ENCODE measurements around the gene TRIP12.

TRIP12 gene

GRCh38 chr2:229874647-229875046 is 47.2 kb downstream of the TRIP12 start:
- H3K4me1 Mint-ChIP-seq = peaks cover 11 to 43% of the 10 kb centered on the region in 2 donors
- ATAC-seq (replicated peaks) (no peak), DNase-seq (no peak)
- H3K9me3 Mint-ChIP-seq = no peaks in the 10 kb centered on the region
- no peak overlapping the region for H3K4me3 Mint-ChIP-seq
- H3K27ac Mint-ChIP-seq = no peak overlapping the region
- H3K36me3 Mint-ChIP-seq = peaks cover 27 to 42% of the 10 kb centered on the region in 2 donors
- H3K27me3 Mint-ChIP-seq = no peaks in the 10 kb centered on the region

- Mint-ChIP-seq H3K27ac (peak overlapping the region; percentile 77), H3K36me3 (peaks cover 33 to 41% of the 10 kb centered on the region in 2 donors)
Measured at GRCh38 chr2:229873123-229873581, 48.7 kb downstream of the TRIP12 start.

GRCh38 chr2:229870903-229871656 is 50.7 kb downstream of the TRIP12 start:
- Mint-ChIP-seq H3K27me3 (no peaks in the 10 kb centered on the region), H3K36me3 (peaks cover 29 to 37% of the 10 kb centered on the region in 2 donors), H3K4me3 (no peak overlapping the region), H3K9me3 (no peaks in the 10 kb centered on the region), H3K27ac (no peak overlapping the region), H3K4me1 (peaks cover 15 to 45% of the 10 kb centered on the region in 2 donors)
- ATAC-seq (replicated peaks) = no peak
- DNase-seq = no peak

More at GRCh38 chr2:229873123-229873581, 48.7 kb downstream of the TRIP12 start:
- H3K4me3 Mint-ChIP-seq = no peak overlapping the region
- peak; percentile 86 to 96 for ATAC-seq (replicated peaks)
- no peak for DNase-seq
- H3K27me3 Mint-ChIP-seq = no peaks in the 10 kb centered on the region
- no peaks in the 10 kb centered on the region for H3K9me3 Mint-ChIP-seq
- H3K4me1 Mint-ChIP-seq = peaks cover 14 to 51% of the 10 kb centered on the region in 2 donors

- Mint-ChIP-seq H3K36me3 (peaks cover 29 to 36% of the 10 kb centered on the region in 2 donors), H3K4me1 (peaks cover 19 to 52% of the 10 kb centered on the region in 2 donors), H3K27me3 (no peaks in the 10 kb centered on the region), H3K9me3 (no peaks in the 10 kb centered on the region), H3K27ac (no peak overlapping the region), H3K4me3 (no peak overlapping the region)
- no peak for ATAC-seq (replicated peaks)
- DNase-seq = no peak
Measured at GRCh38 chr2:229869226-229869625, 52.6 kb downstream of the TRIP12 start.

- Mint-ChIP-seq H3K27ac (no peak overlapping the region), H3K4me1 (peaks cover 19 to 47% of the 10 kb centered on the region in 2 donors), H3K9me3 (no peaks in the 10 kb centered on the region), H3K27me3 (no peaks in the 10 kb centered on the region), H3K4me3 (no peak overlapping the region), H3K36me3 (peaks cover 29 to 35% of the 10 kb centered on the region in 2 donors)
- no peak for ATAC-seq (replicated peaks)
- no peak for DNase-seq
Measured at GRCh38 chr2:229868794-229869193, 53.0 kb downstream of the TRIP12 start.

GRCh38 chr2:229865033-229865432 is 56.8 kb downstream of the TRIP12 start:
- Mint-ChIP-seq H3K4me1 (peaks cover 13 to 23% of the 10 kb centered on the region in 2 donors), H3K27ac (no peak overlapping the region), H3K4me3 (no peak overlapping the region), H3K36me3 (peaks cover 21 to 25% of the 10 kb centered on the region in 2 donors), H3K27me3 (no peaks in the 10 kb centered on the region), H3K9me3 (no peaks in the 10 kb centered on the region)
- no peak for ATAC-seq (replicated peaks)
- DNase-seq = no peak

- Mint-ChIP-seq H3K4me1 (peaks cover 15 to 27% of the 10 kb centered on the region in 2 donors), H3K27me3 (no peaks in the 10 kb centered on the region), H3K27ac (no peak overlapping the region), H3K9me3 (no peaks in the 10 kb centered on the region), H3K4me3 (no peak overlapping the region), H3K36me3 (peaks cover 12 to 25% of the 10 kb centered on the region in 2 donors)
- ATAC-seq (replicated peaks) (no peak), DNase-seq (no peak)
Measured at GRCh38 chr2:229861431-229861830, 60.4 kb downstream of the TRIP12 start.

GRCh38 chr2:229860334-229860733 is 61.5 kb downstream of the TRIP12 start:
- H3K36me3 Mint-ChIP-seq = peaks cover 12 to 25% of the 10 kb centered on the region in 2 donors
- no peak overlapping the region for H3K27ac Mint-ChIP-seq
- H3K4me1 Mint-ChIP-seq = peaks cover 18 to 33% of the 10 kb centered on the region in 2 donors

GRCh38 chr2:229858351-229858750 is 63.5 kb downstream of the TRIP12 start:
- ATAC-seq (replicated peaks) = no peak

More at GRCh38 chr2:229860334-229860733, 61.5 kb downstream of the TRIP12 start:
- H3K27me3 Mint-ChIP-seq = no peaks in the 10 kb centered on the region
- ATAC-seq (replicated peaks) = no peak
- no peak overlapping the region for H3K4me3 Mint-ChIP-seq
- no peak for DNase-seq
- no peaks in the 10 kb centered on the region for H3K9me3 Mint-ChIP-seq

GRCh38 chr2:229857634-229858033 is 64.2 kb downstream of the TRIP12 start:
- DNase-seq (no peak), ATAC-seq (replicated peaks) (no peak)
- Mint-ChIP-seq H3K4me1 (peaks cover 14 to 27% of the 10 kb centered on the region in 2 donors), H3K27me3 (no peaks in the 10 kb centered on the region), H3K9me3 (no peaks in the 10 kb centered on the region), H3K27ac (no peak overlapping the region), H3K4me3 (no peak overlapping the region), H3K36me3 (peaks cover 18 to 24% of the 10 kb centered on the region in 2 donors)

More at GRCh38 chr2:229858351-229858750, 63.5 kb downstream of the TRIP12 start:
- no peaks in the 10 kb centered on the region for H3K27me3 Mint-ChIP-seq
- H3K4me1 Mint-ChIP-seq = peaks cover 13 to 27% of the 10 kb centered on the region in 2 donors
- no peak overlapping the region for H3K4me3 Mint-ChIP-seq
- DNase-seq = no peak
- no peaks in the 10 kb centered on the region for H3K9me3 Mint-ChIP-seq
- H3K36me3 Mint-ChIP-seq = peaks cover 19 to 27% of the 10 kb centered on the region in 2 donors
- peak overlapping the region; percentile 20 for H3K27ac Mint-ChIP-seq

- Mint-ChIP-seq H3K9me3 (no peaks in the 10 kb centered on the region), H3K36me3 (peaks cover 23 to 30% of the 10 kb centered on the region in 2 donors), H3K4me1 (peaks cover 18 to 33% of the 10 kb centered on the region in 2 donors), H3K4me3 (no peak overlapping the region), H3K27ac (no peak overlapping the region), H3K27me3 (no peaks in the 10 kb centered on the region)
- DNase-seq = peak; percentile 35
- ATAC-seq (replicated peaks) = peak; percentile 100
Measured at GRCh38 chr2:229856413-229856812, 65.4 kb downstream of the TRIP12 start.

- no peaks in the 10 kb centered on the region for H3K9me3 Mint-ChIP-seq
- peaks cover 18 to 34% of the 10 kb centered on the region in 2 donors for H3K4me1 Mint-ChIP-seq
- no peak overlapping the region for H3K4me3 Mint-ChIP-seq
- DNase-seq (no peak), ATAC-seq (replicated peaks) (no peak)
- H3K27me3 Mint-ChIP-seq = no peaks in the 10 kb centered on the region
- H3K27ac Mint-ChIP-seq = no peak overlapping the region
- H3K36me3 Mint-ChIP-seq = peaks cover 28 to 33% of the 10 kb centered on the region in 2 donors
Measured at GRCh38 chr2:229855116-229855515, 66.7 kb downstream of the TRIP12 start.

GRCh38 chr2:229852565-229852964 is 69.2 kb downstream of the TRIP12 start:
- H3K9me3 Mint-ChIP-seq = no peaks in the 10 kb centered on the region
- H3K4me3 Mint-ChIP-seq = no peak overlapping the region
- peak; percentile 38 to 57 for ATAC-seq (replicated peaks)
- no peak overlapping the region for H3K27ac Mint-ChIP-seq
- no peaks in the 10 kb centered on the region for H3K27me3 Mint-ChIP-seq
- peaks cover 24 to 41% of the 10 kb centered on the region in 2 donors for H3K4me1 Mint-ChIP-seq
- H3K36me3 Mint-ChIP-seq = peaks cover 34 to 40% of the 10 kb centered on the region in 2 donors
- no peak for DNase-seq

- no peak overlapping the region for H3K4me3 Mint-ChIP-seq
- DNase-seq (no peak), ATAC-seq (replicated peaks) (no peak)
- H3K9me3 Mint-ChIP-seq = no peaks in the 10 kb centered on the region
- H3K27ac Mint-ChIP-seq = no peak overlapping the region
- no peaks in the 10 kb centered on the region for H3K27me3 Mint-ChIP-seq
- peaks cover 24 to 37% of the 10 kb centered on the region in 2 donors for H3K4me1 Mint-ChIP-seq
- H3K36me3 Mint-ChIP-seq = peaks cover 37 to 41% of the 10 kb centered on the region in 2 donors
Measured at GRCh38 chr2:229851870-229852269, 69.9 kb downstream of the TRIP12 start.

Data from stimulated activated naive B cell treated with anti-CD40 and anti-IgM and Interleukin-4, amounts not matched to agents 10 μg/mL and 1 μg/mL and 100 μg/mL, for 72 hours (primary cell).